ENCODE measurements around the gene PCGF1. TPM values are rescaled to one million over a fixed set of nuclear protein-coding genes. Genes with fewer than 3 reads are reported as not detected.

The PCGF1 gene
- total and polyA plus RNA-seq, 9 of the 15 experiments (the other 6 are each of a cell fraction or from before 2014, with no cell fraction given): 20.3 to 45.7 (median 29.3) TPM

DNA sequence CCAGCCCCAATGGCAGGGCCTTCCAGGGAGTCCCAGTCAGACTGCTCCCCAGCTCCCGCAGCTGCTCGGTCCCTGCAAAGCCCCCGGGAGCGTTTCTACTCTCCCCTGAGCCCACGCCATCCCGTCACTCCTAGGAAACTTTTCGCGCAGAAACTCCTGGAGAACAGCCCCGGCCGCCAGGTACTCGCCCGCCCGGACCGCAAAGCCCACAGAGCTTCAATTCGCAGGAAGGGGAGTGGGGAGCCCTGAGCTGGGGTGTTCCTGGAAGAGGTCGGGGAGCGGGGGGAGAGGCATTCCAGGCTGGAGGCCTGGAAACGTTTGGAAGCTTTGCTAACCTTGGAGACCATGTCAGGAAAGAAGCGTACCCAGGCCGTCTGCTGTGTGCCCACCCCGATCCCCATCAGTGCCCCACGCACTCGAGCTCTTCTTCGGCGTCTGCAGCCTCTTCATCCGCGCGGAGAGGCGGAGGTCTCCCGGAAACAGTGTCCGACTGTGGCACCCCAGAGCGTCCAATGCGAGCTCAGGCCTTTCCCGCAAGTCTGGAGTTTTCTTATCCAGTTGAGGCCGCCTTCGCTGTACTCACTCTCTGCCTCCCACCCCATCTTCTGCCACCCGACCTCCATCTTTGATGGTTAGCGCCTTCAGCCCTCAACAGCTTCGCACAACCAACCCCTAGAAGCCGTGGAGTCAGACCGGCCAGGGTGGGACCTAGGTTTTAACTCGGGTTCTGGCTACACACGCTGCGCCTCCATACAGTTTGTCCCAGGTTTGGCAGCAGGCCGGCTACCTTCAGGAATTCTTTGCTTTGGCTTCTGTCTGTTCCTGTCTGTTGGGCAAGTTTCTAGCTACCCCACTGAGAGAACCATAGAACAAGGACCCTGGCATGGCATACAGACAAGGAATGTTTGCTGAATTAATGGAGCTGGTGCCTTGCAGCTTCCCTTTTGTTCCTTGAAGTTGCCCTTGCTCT, 3.7 kb downstream of the PCGF1 start (continued):
- TF ChIP-seq, protein P1, sequence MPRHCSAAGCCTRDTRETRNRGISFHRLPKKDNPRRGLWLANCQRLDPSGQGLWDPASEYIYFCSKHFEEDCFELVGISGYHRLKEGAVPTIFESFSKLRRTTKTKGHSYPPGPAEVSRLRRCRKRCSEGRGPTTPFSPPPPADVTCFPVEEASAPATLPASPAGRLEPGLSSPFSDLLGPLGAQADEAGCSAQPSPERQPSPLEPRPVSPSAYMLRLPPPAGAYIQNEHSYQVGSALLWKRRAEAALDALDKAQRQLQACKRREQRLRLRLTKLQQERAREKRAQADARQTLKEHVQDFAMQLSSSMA (CRISPR knock-in tag; IDR thresholded peaks at IDR 0.05): no peak
- no peak for TF ChIP-seq KAT2B (IDR thresholded peaks at IDR 0.05; ENCODE audit: low read depth, low read length)
- no peak for TF ChIP-seq STAT5A (IDR thresholded peaks at IDR 0.05; ENCODE audit: borderline replicate concordance, low read length)
- TF ChIP-seq NCOA2 (IDR thresholded peaks at IDR 0.05; ENCODE audit: partially characterized antibody in 2 of 2): no peak
- TF ChIP-seq, protein P2, sequence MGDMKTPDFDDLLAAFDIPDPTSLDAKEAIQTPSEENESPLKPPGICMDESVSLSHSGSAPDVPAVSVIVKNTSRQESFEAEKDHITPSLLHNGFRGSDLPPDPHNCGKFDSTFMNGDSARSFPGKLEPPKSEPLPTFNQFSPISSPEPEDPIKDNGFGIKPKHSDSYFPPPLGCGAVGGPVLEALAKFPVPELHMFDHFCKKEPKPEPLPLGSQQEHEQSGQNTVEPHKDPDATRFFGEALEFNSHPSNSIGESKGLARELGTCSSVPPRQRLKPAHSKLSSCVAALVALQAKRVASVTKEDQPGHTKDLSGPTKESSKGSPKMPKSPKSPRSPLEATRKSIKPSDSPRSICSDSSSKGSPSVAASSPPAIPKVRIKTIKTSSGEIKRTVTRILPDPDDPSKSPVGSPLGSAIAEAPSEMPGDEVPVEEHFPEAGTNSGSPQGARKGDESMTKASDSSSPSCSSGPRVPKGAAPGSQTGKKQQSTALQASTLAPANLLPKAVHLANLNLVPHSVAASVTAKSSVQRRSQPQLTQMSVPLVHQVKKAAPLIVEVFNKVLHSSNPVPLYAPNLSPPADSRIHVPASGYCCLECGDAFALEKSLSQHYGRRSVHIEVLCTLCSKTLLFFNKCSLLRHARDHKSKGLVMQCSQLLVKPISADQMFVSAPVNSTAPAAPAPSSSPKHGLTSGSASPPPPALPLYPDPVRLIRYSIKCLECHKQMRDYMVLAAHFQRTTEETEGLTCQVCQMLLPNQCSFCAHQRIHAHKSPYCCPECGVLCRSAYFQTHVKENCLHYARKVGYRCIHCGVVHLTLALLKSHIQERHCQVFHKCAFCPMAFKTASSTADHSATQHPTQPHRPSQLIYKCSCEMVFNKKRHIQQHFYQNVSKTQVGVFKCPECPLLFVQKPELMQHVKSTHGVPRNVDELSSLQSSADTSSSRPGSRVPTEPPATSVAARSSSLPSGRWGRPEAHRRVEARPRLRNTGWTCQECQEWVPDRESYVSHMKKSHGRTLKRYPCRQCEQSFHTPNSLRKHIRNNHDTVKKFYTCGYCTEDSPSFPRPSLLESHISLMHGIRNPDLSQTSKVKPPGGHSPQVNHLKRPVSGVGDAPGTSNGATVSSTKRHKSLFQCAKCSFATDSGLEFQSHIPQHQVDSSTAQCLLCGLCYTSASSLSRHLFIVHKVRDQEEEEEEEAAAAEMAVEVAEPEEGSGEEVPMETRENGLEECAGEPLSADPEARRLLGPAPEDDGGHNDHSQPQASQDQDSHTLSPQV (IDR thresholded peaks at IDR 0.05): peak; percentile 36; the same call in 1 of the 2 replicates
- no peak for TF ChIP-seq XRCC4 (IDR thresholded peaks at IDR 0.05; ENCODE audit: extremely low read depth, insufficient read depth, insufficient read length)
- no peak for TF ChIP-seq NR3C1 (CRISPR knock-in tag; IDR thresholded peaks at IDR 0.05)
- TF ChIP-seq ZNF431 (CRISPR knock-in tag; IDR thresholded peaks at IDR 0.05): no peak
- no peak for TF ChIP-seq DIDO1 (tag; IDR thresholded peaks at IDR 0.05; ENCODE audit: low read depth)
- TF ChIP-seq, protein P3, sequence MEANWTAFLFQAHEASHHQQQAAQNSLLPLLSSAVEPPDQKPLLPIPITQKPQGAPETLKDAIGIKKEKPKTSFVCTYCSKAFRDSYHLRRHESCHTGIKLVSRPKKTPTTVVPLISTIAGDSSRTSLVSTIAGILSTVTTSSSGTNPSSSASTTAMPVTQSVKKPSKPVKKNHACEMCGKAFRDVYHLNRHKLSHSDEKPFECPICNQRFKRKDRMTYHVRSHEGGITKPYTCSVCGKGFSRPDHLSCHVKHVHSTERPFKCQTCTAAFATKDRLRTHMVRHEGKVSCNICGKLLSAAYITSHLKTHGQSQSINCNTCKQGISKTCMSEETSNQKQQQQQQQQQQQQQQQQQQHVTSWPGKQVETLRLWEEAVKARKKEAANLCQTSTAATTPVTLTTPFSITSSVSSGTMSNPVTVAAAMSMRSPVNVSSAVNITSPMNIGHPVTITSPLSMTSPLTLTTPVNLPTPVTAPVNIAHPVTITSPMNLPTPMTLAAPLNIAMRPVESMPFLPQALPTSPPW (CRISPR knock-in tag; IDR thresholded peaks at IDR 0.05): peak; percentile 24; the same call in 1 of the 2 replicates
- no peak for TF ChIP-seq MEIS2 (IDR thresholded peaks at IDR 0.05; ENCODE audit: partially characterized antibody)
- TF ChIP-seq, protein P4, sequence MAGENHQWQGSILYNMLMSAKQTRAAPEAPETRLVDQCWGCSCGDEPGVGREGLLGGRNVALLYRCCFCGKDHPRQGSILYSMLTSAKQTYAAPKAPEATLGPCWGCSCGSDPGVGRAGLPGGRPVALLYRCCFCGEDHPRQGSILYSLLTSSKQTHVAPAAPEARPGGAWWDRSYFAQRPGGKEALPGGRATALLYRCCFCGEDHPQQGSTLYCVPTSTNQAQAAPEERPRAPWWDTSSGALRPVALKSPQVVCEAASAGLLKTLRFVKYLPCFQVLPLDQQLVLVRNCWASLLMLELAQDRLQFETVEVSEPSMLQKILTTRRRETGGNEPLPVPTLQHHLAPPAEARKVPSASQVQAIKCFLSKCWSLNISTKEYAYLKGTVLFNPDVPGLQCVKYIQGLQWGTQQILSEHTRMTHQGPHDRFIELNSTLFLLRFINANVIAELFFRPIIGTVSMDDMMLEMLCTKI (IDR thresholded peaks at IDR 0.05; ENCODE audit: partially characterized antibody): no peak
- TF ChIP-seq YBX1 (IDR thresholded peaks at IDR 0.05): no peak
- TF ChIP-seq POLR2G (IDR thresholded peaks at IDR 0.05; ENCODE audit: low read depth, low read length): no peak
- TF ChIP-seq FOXJ3 (CRISPR knock-in tag; IDR thresholded peaks at IDR 0.05): no peak
- TF ChIP-seq ZNF146 (CRISPR knock-in tag; IDR thresholded peaks at IDR 0.05; ENCODE audit: unreplicated experiment): no peak
- TF ChIP-seq SUPT5H (IDR thresholded peaks at IDR 0.05): no peak
- TF ChIP-seq, protein P5, sequence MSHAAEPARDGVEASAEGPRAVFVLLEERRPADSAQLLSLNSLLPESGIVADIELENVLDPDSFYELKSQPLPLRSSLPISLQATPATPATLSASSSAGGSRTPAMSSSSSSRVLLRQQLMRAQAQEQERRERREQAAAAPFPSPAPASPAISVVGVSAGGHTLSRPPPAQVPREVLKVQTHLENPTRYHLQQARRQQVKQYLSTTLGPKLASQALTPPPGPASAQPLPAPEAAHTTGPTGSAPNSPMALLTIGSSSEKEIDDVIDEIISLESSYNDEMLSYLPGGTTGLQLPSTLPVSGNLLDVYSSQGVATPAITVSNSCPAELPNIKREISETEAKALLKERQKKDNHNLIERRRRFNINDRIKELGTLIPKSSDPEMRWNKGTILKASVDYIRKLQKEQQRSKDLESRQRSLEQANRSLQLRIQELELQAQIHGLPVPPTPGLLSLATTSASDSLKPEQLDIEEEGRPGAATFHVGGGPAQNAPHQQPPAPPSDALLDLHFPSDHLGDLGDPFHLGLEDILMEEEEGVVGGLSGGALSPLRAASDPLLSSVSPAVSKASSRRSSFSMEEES (CRISPR knock-in tag; IDR thresholded peaks at IDR 0.05): no peak

Measured in K562 (cell line).